Bronchial epithelial cell (primary cell): ENCODE results near the gene HBP1. TPM values are rescaled to one million over a fixed set of nuclear protein-coding genes. Genes with fewer than 3 reads are reported as not detected.
"Not testable (repeated sequence)": the region's sequence is repeated elsewhere in the genome, so short reads cannot be mapped to it uniquely, and the experiment has no call there.

ENCODE experiments used
- DNase-seq: peaks from one replicate; pipeline ENCODE4 v3.0.0-alpha.2; 2010; ENCODE audit warnings: low read depth
- FAIRE-seq: peaks from 2 replicates; lab custom pipeline; 2011; peaks lifted over from hg19 to GRCh38; lab: Jason Lieb, UNC
- H3K27me3 ChIP-seq: 2 replicates; pipeline ENCODE4 v1.5.1; 2011; ENCODE audit warnings: low read length; ENCODE audit not compliant: control insufficient read depth, insufficient read depth
- H3K36me3 ChIP-seq: 2 replicates; pipeline ENCODE4 v1.5.1; 2011; ENCODE audit warnings: low read length; ENCODE audit not compliant: control insufficient read depth, insufficient read depth
- H3K4me3 ChIP-seq: 2 replicates; pipeline ENCODE4 v1.5.1; 2011; ENCODE audit warnings: mild to moderate bottlenecking, low read depth, low read length, control low read depth
- CTCF ChIP-seq: IDR thresholded peaks from 2 replicates; pipeline ENCODE4 v1.5.1; 2011; ENCODE audit warnings: mild to moderate bottlenecking, moderate library complexity, low read length, control low read depth, inconsistent platforms; ENCODE audit not compliant: insufficient read depth, severe bottlenecking
- total RNA-seq: library from RNA; depleted of rRNA; stranded (reverse); fragments of >200 nt; gene quantifications from 2 replicates; pipeline ENCODE4 v1.2.1, GENCODE V29; 2014

Gene HBP1
- total RNA-seq, 1 donor from 2014 or later: 69.5 TPM

- H3K4me3 ChIP-seq: no peak overlapping the region
- no peak for FAIRE-seq
- TF ChIP-seq CTCF: no peak
Measured at GRCh38 chr7:107128217-107128616, 40.6 kb upstream of the HBP1 start.

GRCh38 chr7:107128748-107129147 lies 40.1 kb upstream of the HBP1 start:
- no peaks in the 10 kb centered on the region for H3K36me3 ChIP-seq
- H3K27me3 ChIP-seq: no peaks in the 10 kb centered on the region
- DNase-seq (no peak), FAIRE-seq (no peak)
- no peak for TF ChIP-seq CTCF
- no peak overlapping the region for H3K4me3 ChIP-seq

More at GRCh38 chr7:107128217-107128616, 40.6 kb upstream of the HBP1 start:
- DNase-seq: no peak
- Histone ChIP-seq H3K36me3 (no peaks in the 10 kb centered on the region), H3K27me3 (no peaks in the 10 kb centered on the region)

- Histone ChIP-seq H3K27me3 (no peaks in the 10 kb centered on the region), H3K36me3 (no peaks in the 10 kb centered on the region), H3K4me3 (no peak overlapping the region)
- FAIRE-seq: no peak
- TF ChIP-seq CTCF: no peak
- no peak for DNase-seq
Measured at GRCh38 chr7:107130487-107131220, 38.1 kb upstream of the HBP1 start.

GRCh38 chr7:107133396-107133795 lies 35.4 kb upstream of the HBP1 start:
- no peak for TF ChIP-seq CTCF
- Histone ChIP-seq H3K4me3 (no peak overlapping the region), H3K27me3 (peaks cover 2% of the 10 kb centered on the region), H3K36me3 (no peaks in the 10 kb centered on the region)
- FAIRE-seq (no peak), DNase-seq (no peak)

GRCh38 chr7:107138696-107139420 lies 29.9 kb upstream of the HBP1 start:
- Histone ChIP-seq H3K27me3 (peaks cover 4% of the 10 kb centered on the region), H3K36me3 (no peaks in the 10 kb centered on the region), H3K4me3 (no peak overlapping the region)
- FAIRE-seq (no peak), DNase-seq (no peak)
- TF ChIP-seq CTCF: no peak

GRCh38 chr7:107143875-107144274 lies 24.9 kb upstream of the HBP1 start:
- not testable (repeated sequence) for H3K36me3 ChIP-seq, H3K4me3 ChIP-seq, H3K27me3 ChIP-seq, DNase-seq, FAIRE-seq
